Vagina (tissue), 2 donors: Measurements from ENCODE around the gene ZP2. TPM values are rescaled to one million over a fixed set of nuclear protein-coding genes. Genes with fewer than 3 reads are reported as not detected.

ENCODE experiments used
- DNase-seq, 2 donors: peaks; one replicate each; pipeline ENCODE4 v3.0.0-alpha.2; 2017; ENCODE audit errors: extremely low spot score in 2 of 2
- H3K27ac ChIP-seq: fragments of 200-600 bp; sonication (generic); one replicate; pipeline ENCODE4 v1.5.1; 2019
- H3K27me3 ChIP-seq: fragments of 200-600 bp; sonication (generic); one replicate; pipeline ENCODE4 v1.5.1; 2019
- H3K36me3 ChIP-seq, 2 donors: fragments of 200-600 bp; sonication (generic); one replicate each; pipeline ENCODE4 v1.5.1; 2017 to 2019
- H3K4me1 ChIP-seq: fragments of 200-600 bp; sonication (generic); one replicate; pipeline ENCODE4 v1.5.1; 2019
- H3K4me3 ChIP-seq, 2 donors: fragments of 200-600 bp; sonication (generic); 1 replicate in 1 of 2; 2 replicates in 1 of 2; pipeline ENCODE4 v1.5.1; 2016 to 2019
- H3K9me3 ChIP-seq: fragments of 200-600 bp; sonication (generic); one replicate; pipeline ENCODE4 v1.5.1; 2019
- POLR2A ChIP-seq, 2 donors: fragments of 450-650 bp; IDR thresholded peaks; one replicate each; pipeline ENCODE4 v1.6.1; 2017; ENCODE audit warnings: antibody characterized with exemption in 2 of 2, mild to moderate bottlenecking in 2 of 2, moderate library complexity in 2 of 2
- POLR2AphosphoS5 ChIP-seq, 2 donors: sonication (generic); formaldehyde crosslinking; IDR thresholded peaks; one replicate each; pipeline ENCODE4 v1.9.0; 2017; ENCODE audit warnings: antibody characterized with exemption in 2 of 2, mild to moderate bottlenecking in 2 of 2, low read depth in 1 of 2; ENCODE audit not compliant: insufficient read depth in 1 of 2
- intact Hi-C: fragments of 100-400 bp; cut with DNase I; formaldehyde crosslinking; loops from one replicate; pipeline ENCODE4 v1.15.1; 2023
- total RNA-seq: library from RNA; depleted of rRNA; stranded (reverse); fragments of >200 nt; gene quantifications from one replicate; pipeline ENCODE4 v1.2.3, GENCODE V29; 2016
- TF ChIP-seq, protein P1 (sequence below), 3 experiments: fragments of 450-650 bp in 2 of 3; fragments of 200-600 bp in 1 of 3; sonication (generic) in 1 of 3; IDR thresholded peaks; one replicate each; pipeline ENCODE4 v1.5.1; 2017 to 2019; ENCODE audit warnings: antibody characterized with exemption in 3 of 3, mild to moderate bottlenecking in 2 of 3, moderate library complexity in 2 of 3

Gene ZP2
- total RNA-seq, 1 donor from 2014 or later: not detected

DNA sequence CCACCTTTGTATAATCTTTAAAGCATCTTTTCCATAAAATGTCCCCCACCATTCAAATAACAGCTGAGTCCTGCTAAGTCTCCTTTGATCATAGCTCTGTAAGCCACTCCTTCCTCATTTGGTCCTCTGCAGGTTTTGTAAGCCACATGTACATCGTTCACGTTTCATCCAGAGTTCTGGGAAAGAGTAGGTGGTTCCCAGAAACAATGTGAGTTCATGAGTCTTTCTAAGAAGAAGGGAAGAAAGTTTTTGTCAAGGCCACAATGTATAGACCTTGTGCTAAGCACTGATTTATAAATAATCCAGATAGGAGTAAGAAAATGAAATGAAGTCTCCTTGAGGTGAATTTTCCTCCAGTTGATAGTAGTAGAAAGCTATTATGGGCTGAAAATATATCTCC, 13.4 kb upstream of the ZP2 start:
- no peaks in the 10 kb centered on the region for H3K27me3 ChIP-seq
- intact Hi-C loops: no loop called here
- TF ChIP-seq POLR2A (IDR thresholded peaks at IDR 0.05) (no peak), POLR2AphosphoS5 (IDR thresholded peaks at IDR 0.05; ENCODE audit: insufficient read depth in 1 of 2, low read depth in 1 of 2) (no peak)
- TF ChIP-seq, protein P1, sequence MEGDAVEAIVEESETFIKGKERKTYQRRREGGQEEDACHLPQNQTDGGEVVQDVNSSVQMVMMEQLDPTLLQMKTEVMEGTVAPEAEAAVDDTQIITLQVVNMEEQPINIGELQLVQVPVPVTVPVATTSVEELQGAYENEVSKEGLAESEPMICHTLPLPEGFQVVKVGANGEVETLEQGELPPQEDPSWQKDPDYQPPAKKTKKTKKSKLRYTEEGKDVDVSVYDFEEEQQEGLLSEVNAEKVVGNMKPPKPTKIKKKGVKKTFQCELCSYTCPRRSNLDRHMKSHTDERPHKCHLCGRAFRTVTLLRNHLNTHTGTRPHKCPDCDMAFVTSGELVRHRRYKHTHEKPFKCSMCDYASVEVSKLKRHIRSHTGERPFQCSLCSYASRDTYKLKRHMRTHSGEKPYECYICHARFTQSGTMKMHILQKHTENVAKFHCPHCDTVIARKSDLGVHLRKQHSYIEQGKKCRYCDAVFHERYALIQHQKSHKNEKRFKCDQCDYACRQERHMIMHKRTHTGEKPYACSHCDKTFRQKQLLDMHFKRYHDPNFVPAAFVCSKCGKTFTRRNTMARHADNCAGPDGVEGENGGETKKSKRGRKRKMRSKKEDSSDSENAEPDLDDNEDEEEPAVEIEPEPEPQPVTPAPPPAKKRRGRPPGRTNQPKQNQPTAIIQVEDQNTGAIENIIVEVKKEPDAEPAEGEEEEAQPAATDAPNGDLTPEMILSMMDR (IDR thresholded peaks at IDR 0.05): no peak

GRCh38 chr16:21223787-21224186, 12.4 kb upstream of the ZP2 start:
- peak in 1 of 2 donors; percentile 74 for DNase-seq
- intact Hi-C loops: no loop called here
- H3K9me3 ChIP-seq: no peaks in the 10 kb centered on the region
- no peaks in the 10 kb centered on the region for H3K4me1 ChIP-seq
- H3K36me3 ChIP-seq: no peaks in the 10 kb centered on the region
- no peak for TF ChIP-seq POLR2AphosphoS5 (IDR thresholded peaks at IDR 0.05; ENCODE audit: insufficient read depth in 1 of 2, low read depth in 1 of 2)
- TF ChIP-seq, protein P1 (IDR thresholded peaks at IDR 0.05): no peak
- TF ChIP-seq POLR2A (IDR thresholded peaks at IDR 0.05): no peak
- H3K27ac ChIP-seq: no peak overlapping the region
- no peak overlapping the region for H3K4me3 ChIP-seq
- H3K27me3 ChIP-seq: no peaks in the 10 kb centered on the region

More for the DNA sequence above, 13.4 kb upstream of the ZP2 start:
- peak in 1 of 2 donors; percentile 14 for DNase-seq
- Histone ChIP-seq H3K4me3 (no peak overlapping the region), H3K36me3 (no peaks in the 10 kb centered on the region), H3K27ac (no peak overlapping the region), H3K9me3 (no peaks in the 10 kb centered on the region), H3K4me1 (no peaks in the 10 kb centered on the region)

DNA sequence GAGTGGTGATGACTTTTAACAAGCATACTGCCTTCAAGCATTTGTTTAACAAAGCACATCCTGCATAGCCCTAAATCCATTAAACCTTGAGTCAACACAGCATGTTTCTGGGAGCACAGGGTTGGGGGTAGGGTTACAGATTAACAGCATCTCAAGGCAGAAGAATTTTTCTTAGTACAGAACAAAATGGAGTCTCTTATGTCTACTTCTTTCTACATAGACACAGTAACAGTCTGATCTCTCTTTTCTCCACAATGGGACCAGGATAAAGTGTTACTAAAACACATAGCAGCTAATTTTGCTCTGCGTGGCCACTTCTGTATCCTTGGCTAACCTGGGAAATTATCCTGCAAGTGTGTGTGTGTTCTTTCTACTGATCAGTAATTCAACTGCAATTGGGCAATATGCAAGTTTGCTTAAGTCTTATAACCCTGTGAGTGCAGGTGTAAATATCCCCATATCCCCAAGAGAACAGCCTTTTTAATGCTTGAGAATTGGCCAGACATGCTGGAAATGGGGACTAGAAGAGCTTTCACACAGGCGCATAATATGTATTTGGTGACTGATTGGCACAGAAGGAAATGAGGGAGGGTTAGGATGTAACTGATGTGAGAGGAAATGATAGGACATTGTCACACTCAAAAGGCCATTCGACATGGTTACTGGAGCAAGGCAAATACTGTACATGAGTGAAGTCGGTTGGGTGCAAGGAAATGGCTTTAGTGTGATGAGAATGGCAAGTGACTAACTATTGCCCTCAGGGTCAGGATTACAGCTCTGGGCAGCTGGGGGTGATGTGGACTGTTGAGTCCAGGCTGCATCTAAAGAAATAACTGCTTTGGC, 11.3 kb upstream of the ZP2 start:
- no peak overlapping the region for H3K27ac ChIP-seq
- no peaks in the 10 kb centered on the region for H3K4me1 ChIP-seq
- no peaks in the 10 kb centered on the region for H3K9me3 ChIP-seq
- H3K4me3 ChIP-seq: no peak overlapping the region
- intact Hi-C loops: no loop called here
- no peaks in the 10 kb centered on the region for H3K36me3 ChIP-seq
- H3K27me3 ChIP-seq: no peaks in the 10 kb centered on the region
- peak in 1 of 2 donors; percentile 82 for DNase-seq
- TF ChIP-seq POLR2A (IDR thresholded peaks at IDR 0.05) (no peak), POLR2AphosphoS5 (IDR thresholded peaks at IDR 0.05; ENCODE audit: insufficient read depth in 1 of 2, low read depth in 1 of 2) (no peak)
- TF ChIP-seq, protein P1 (IDR thresholded peaks at IDR 0.05): no peak

- no peaks in the 10 kb centered on the region for H3K4me1 ChIP-seq
- no peak overlapping the region for H3K4me3 ChIP-seq
- intact Hi-C loops: no loop called here
- no peaks in the 10 kb centered on the region for H3K9me3 ChIP-seq
- no peak for DNase-seq
- no peak overlapping the region for H3K27ac ChIP-seq
- TF ChIP-seq, protein P1 (IDR thresholded peaks at IDR 0.05): no peak
- no peak for TF ChIP-seq POLR2A (IDR thresholded peaks at IDR 0.05)
- H3K27me3 ChIP-seq: no peaks in the 10 kb centered on the region
- no peaks in the 10 kb centered on the region for H3K36me3 ChIP-seq
Observed at GRCh38 chr16:21219551-21219950, 8.2 kb upstream of the ZP2 start.

- TF ChIP-seq, protein P1 (IDR thresholded peaks at IDR 0.05): no peak
- no peak for TF ChIP-seq POLR2AphosphoS5 (IDR thresholded peaks at IDR 0.05; ENCODE audit: insufficient read depth in 1 of 2, low read depth in 1 of 2)
- no peak for TF ChIP-seq POLR2A (IDR thresholded peaks at IDR 0.05)
- intact Hi-C loops: no loop called here
- peak in 1 of 2 donors; percentile 7 for DNase-seq
- Histone ChIP-seq H3K36me3 (no peaks in the 10 kb centered on the region), H3K9me3 (no peaks in the 10 kb centered on the region), H3K27me3 (no peaks in the 10 kb centered on the region), H3K4me1 (no peaks in the 10 kb centered on the region), H3K4me3 (no peak overlapping the region), H3K27ac (no peak overlapping the region)
Observed at GRCh38 chr16:21218153-21218552, 6.8 kb upstream of the ZP2 start.
